Measurements from ENCODE around the gene NFYC.
"Not testable (repeated sequence)": the region's sequence is repeated elsewhere in the genome, so short reads cannot be mapped to it uniquely, and the experiment has no call there.

The NFYC gene

DNA sequence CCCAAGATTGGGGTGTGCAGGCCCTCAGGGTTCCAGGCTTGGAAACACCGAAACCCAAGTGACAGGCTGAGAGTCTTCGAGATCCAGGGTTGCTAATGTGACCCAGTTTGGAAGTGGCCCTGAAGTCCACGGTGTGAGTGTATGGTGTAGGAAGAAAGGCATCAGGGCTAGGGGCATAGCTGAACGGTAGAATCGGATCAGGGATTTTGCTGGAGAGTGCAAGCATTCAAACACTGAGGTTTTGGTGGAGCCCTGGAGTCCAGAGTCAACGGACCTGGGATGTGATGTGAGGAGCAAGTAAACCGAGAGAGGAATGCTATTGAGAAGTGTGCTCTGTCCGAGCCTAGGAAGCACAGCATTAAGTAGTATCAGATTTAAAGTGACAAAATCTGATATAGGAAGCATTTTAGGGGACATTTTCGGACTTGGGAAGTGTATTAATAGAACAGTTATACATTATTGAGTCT is 958 bp downstream of the NFYC start:
- Histone ChIP-seq H3K9ac (ENCODE audit: low read depth, low read length) (peak overlapping the region; percentile 100), H3K27me3 (ENCODE audit: insufficient read depth, low read length) (no peaks in the 10 kb centered on the region), H3K9me3 (ENCODE audit: insufficient read depth, low read depth, low read length) (no peaks in the 10 kb centered on the region), H3K4me1 (ENCODE audit: insufficient read depth, low read length) (peaks cover 30% of the 10 kb centered on the region), H3K36me3 (ENCODE audit: insufficient read depth, low read length) (0 out of 2 replicates have a peak, but pooled peaks cover 3% of the 10 kb centered on the region), H3K27ac (ENCODE audit: low read depth, low read length) (peak overlapping the region; percentile 100), H3K4me3 (ENCODE audit: low read length) (peak overlapping the region; percentile 84)
- 7% methylated on average over 9 of the region's 9 CpGs for WGBS

- Histone ChIP-seq H3K4me3 (ENCODE audit: low read length) (0 out of 2 replicates have a peak overlapping the region, but pooled peaks have one; percentile 84), H3K27ac (ENCODE audit: low read depth, low read length) (no peak overlapping the region), H3K27me3 (ENCODE audit: insufficient read depth, low read length) (no peaks in the 10 kb centered on the region), H3K9ac (ENCODE audit: low read depth, low read length) (peak overlapping the region; percentile 15; the same call in 1 of the 2 replicates), H3K4me1 (ENCODE audit: insufficient read depth, low read length) (peaks cover 30% of the 10 kb centered on the region), H3K36me3 (ENCODE audit: insufficient read depth, low read length) (0 out of 2 replicates have a peak, but pooled peaks cover 3% of the 10 kb centered on the region), H3K9me3 (ENCODE audit: insufficient read depth, low read depth, low read length) (no peaks in the 10 kb centered on the region)
- WGBS = 100% methylated on average over 1 of the region's 1 CpG
Measured at GRCh38 chr1:40693425-40693824, 1.9 kb downstream of the NFYC start.

GRCh38 chr1:40694353-40694874 is 2.9 kb downstream of the NFYC start:
- Histone ChIP-seq H3K27ac (ENCODE audit: low read depth, low read length) (no peak overlapping the region), H3K36me3 (ENCODE audit: insufficient read depth, low read length) (no peaks in the 10 kb centered on the region), H3K27me3 (ENCODE audit: insufficient read depth, low read length) (no peaks in the 10 kb centered on the region), H3K9ac (ENCODE audit: low read depth, low read length) (no peak overlapping the region), H3K4me3 (ENCODE audit: low read length) (no peak overlapping the region), H3K4me1 (ENCODE audit: insufficient read depth, low read length) (peaks cover 30% of the 10 kb centered on the region), H3K9me3 (ENCODE audit: insufficient read depth, low read depth, low read length) (no peaks in the 10 kb centered on the region)
- WGBS = 85% methylated on average over 2 of the region's 2 CpGs

GRCh38 chr1:40696294-40696693 is 4.8 kb downstream of the NFYC start:
- Histone ChIP-seq H3K36me3 (ENCODE audit: insufficient read depth, low read length) (no peaks in the 10 kb centered on the region), H3K4me1 (ENCODE audit: insufficient read depth, low read length) (peaks cover 19% of the 10 kb centered on the region), H3K4me3 (ENCODE audit: low read length) (no peak overlapping the region), H3K9me3 (ENCODE audit: insufficient read depth, low read depth, low read length) (no peaks in the 10 kb centered on the region), H3K27me3 (ENCODE audit: insufficient read depth, low read length) (no peaks in the 10 kb centered on the region), H3K9ac (ENCODE audit: low read depth, low read length) (no peak overlapping the region), H3K27ac (ENCODE audit: low read depth, low read length) (peak overlapping the region; percentile 56)
- 92% methylated on average over 4 of the region's 4 CpGs for WGBS

GRCh38 chr1:40697436-40697835 is 5.9 kb downstream of the NFYC start:
- H3K4me1 ChIP-seq (ENCODE audit: insufficient read depth, low read length) = peaks cover 19% of the 10 kb centered on the region
- no peaks in the 10 kb centered on the region for H3K36me3 ChIP-seq (ENCODE audit: insufficient read depth, low read length)
- 96% methylated on average over 5 of the region's 5 CpGs for WGBS
- H3K9ac ChIP-seq (ENCODE audit: low read depth, low read length) = no peak overlapping the region
- no peaks in the 10 kb centered on the region for H3K9me3 ChIP-seq (ENCODE audit: insufficient read depth, low read depth, low read length)
- H3K27ac ChIP-seq (ENCODE audit: low read depth, low read length) = no peak overlapping the region
- no peaks in the 10 kb centered on the region for H3K27me3 ChIP-seq (ENCODE audit: insufficient read depth, low read length)
- no peak overlapping the region for H3K4me3 ChIP-seq (ENCODE audit: low read length)

- WGBS = 96% methylated on average over 6 of the region's 6 CpGs
- Histone ChIP-seq H3K27me3 (ENCODE audit: insufficient read depth, low read length) (no peaks in the 10 kb centered on the region), H3K9ac (ENCODE audit: low read depth, low read length) (no peak overlapping the region), H3K4me1 (ENCODE audit: insufficient read depth, low read length) (peaks cover 16% of the 10 kb centered on the region), H3K4me3 (ENCODE audit: low read length) (no peak overlapping the region), H3K9me3 (ENCODE audit: insufficient read depth, low read depth, low read length) (no peaks in the 10 kb centered on the region), H3K36me3 (ENCODE audit: insufficient read depth, low read length) (no peaks in the 10 kb centered on the region), H3K27ac (ENCODE audit: low read depth, low read length) (no peak overlapping the region)
Measured at GRCh38 chr1:40699787-40700186, 8.3 kb downstream of the NFYC start.

GRCh38 chr1:40701684-40702083 is 10.2 kb downstream of the NFYC start:
- Histone ChIP-seq H3K36me3 (ENCODE audit: insufficient read depth, low read length) (no peaks in the 10 kb centered on the region), H3K4me1 (ENCODE audit: insufficient read depth, low read length) (peaks cover 15% of the 10 kb centered on the region), H3K27ac (ENCODE audit: low read depth, low read length) (no peak overlapping the region), H3K4me3 (ENCODE audit: low read length) (no peak overlapping the region), H3K27me3 (ENCODE audit: insufficient read depth, low read length) (no peaks in the 10 kb centered on the region), H3K9ac (ENCODE audit: low read depth, low read length) (no peak overlapping the region), H3K9me3 (ENCODE audit: insufficient read depth, low read depth, low read length) (no peaks in the 10 kb centered on the region)
- 97% methylated on average over 3 of the region's 3 CpGs for WGBS

DNA sequence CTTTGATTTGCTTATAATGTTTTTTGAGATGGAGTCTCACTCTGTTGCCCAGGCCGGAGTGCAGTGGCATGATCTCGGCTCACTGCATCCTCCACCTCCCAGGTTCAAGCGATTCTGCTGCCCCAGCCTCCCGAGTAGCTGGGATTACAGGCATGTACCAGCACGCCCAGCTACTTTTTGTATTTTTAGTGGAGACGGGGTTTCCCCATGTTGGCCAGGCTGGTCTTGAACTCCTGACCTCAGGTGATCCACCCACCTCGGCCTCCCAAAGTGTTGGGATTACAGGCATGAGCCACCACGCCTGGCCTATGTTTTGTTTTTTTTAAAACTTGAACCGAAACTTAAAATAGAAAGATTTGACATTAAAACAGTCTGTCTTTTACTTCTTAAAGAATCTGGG is 11.3 kb downstream of the NFYC start:
- H3K4me3 ChIP-seq (ENCODE audit: low read length); H3K9ac ChIP-seq (ENCODE audit: low read depth, low read length): not testable (repeated sequence)

GRCh38 chr1:40703316-40703715 is 11.8 kb downstream of the NFYC start:
- Histone ChIP-seq H3K9me3 (ENCODE audit: insufficient read depth, low read depth, low read length) (no peaks in the 10 kb centered on the region), H3K36me3 (ENCODE audit: insufficient read depth, low read length) (no peaks in the 10 kb centered on the region), H3K27ac (ENCODE audit: low read depth, low read length) (no peak overlapping the region), H3K4me1 (ENCODE audit: insufficient read depth, low read length) (peaks cover 20% of the 10 kb centered on the region), H3K4me3 (ENCODE audit: low read length) (no peak overlapping the region), H3K27me3 (ENCODE audit: insufficient read depth, low read length) (no peaks in the 10 kb centered on the region), H3K9ac (ENCODE audit: low read depth, low read length) (no peak overlapping the region)
- WGBS = 94% methylated on average over 3 of the region's 3 CpGs

More for the DNA sequence above, 11.3 kb downstream of the NFYC start:
- 95% methylated on average over 9 of the region's 9 CpGs for WGBS
- not testable (repeated sequence) for H3K27me3 ChIP-seq (ENCODE audit: insufficient read depth, low read length); H3K36me3 ChIP-seq (ENCODE audit: insufficient read depth, low read length); H3K9me3 ChIP-seq (ENCODE audit: insufficient read depth, low read depth, low read length); H3K27ac ChIP-seq (ENCODE audit: low read depth, low read length)
- peaks cover 15% of the 10 kb centered on the region for H3K4me1 ChIP-seq (ENCODE audit: insufficient read depth, low read length)

- H3K4me1 ChIP-seq (ENCODE audit: insufficient read depth, low read length) = peaks cover 25% of the 10 kb centered on the region
- H3K9ac ChIP-seq (ENCODE audit: low read depth, low read length) = no peak overlapping the region
Measured at GRCh38 chr1:40704817-40705733, 13.6 kb downstream of the NFYC start.

GRCh38 chr1:40706626-40707025 is 15.1 kb downstream of the NFYC start:
- Histone ChIP-seq H3K9me3 (ENCODE audit: insufficient read depth, low read depth, low read length) (no peaks in the 10 kb centered on the region), H3K9ac (ENCODE audit: low read depth, low read length) (no peak overlapping the region), H3K27me3 (ENCODE audit: insufficient read depth, low read length) (no peaks in the 10 kb centered on the region), H3K4me1 (ENCODE audit: insufficient read depth, low read length) (peaks cover 39% of the 10 kb centered on the region), H3K27ac (ENCODE audit: low read depth, low read length) (no peak overlapping the region), H3K4me3 (ENCODE audit: low read length) (no peak overlapping the region), H3K36me3 (ENCODE audit: insufficient read depth, low read length) (no peaks in the 10 kb centered on the region)
- 93% methylated on average over 4 of the region's 4 CpGs for whole genome bisulfite sequencing

More at GRCh38 chr1:40704817-40705733, 13.6 kb downstream of the NFYC start:
- Histone ChIP-seq H3K36me3 (ENCODE audit: insufficient read depth, low read length) (no peaks in the 10 kb centered on the region), H3K27me3 (ENCODE audit: insufficient read depth, low read length) (no peaks in the 10 kb centered on the region), H3K27ac (ENCODE audit: low read depth, low read length) (no peak overlapping the region), H3K9me3 (ENCODE audit: insufficient read depth, low read depth, low read length) (no peaks in the 10 kb centered on the region), H3K4me3 (ENCODE audit: low read length) (no peak overlapping the region)
- 94% methylated on average over 2 of the region's 3 CpGs for WGBS

All from HUES64 (cell line).